ENCODE data around the gene PRR3. TPM values are rescaled to one million over a fixed set of nuclear protein-coding genes. Genes with fewer than 3 reads are reported as not detected.

The PRR3 gene
- total RNA-seq, 1 experiment from 2014 or later = 26.2 TPM

DNA sequence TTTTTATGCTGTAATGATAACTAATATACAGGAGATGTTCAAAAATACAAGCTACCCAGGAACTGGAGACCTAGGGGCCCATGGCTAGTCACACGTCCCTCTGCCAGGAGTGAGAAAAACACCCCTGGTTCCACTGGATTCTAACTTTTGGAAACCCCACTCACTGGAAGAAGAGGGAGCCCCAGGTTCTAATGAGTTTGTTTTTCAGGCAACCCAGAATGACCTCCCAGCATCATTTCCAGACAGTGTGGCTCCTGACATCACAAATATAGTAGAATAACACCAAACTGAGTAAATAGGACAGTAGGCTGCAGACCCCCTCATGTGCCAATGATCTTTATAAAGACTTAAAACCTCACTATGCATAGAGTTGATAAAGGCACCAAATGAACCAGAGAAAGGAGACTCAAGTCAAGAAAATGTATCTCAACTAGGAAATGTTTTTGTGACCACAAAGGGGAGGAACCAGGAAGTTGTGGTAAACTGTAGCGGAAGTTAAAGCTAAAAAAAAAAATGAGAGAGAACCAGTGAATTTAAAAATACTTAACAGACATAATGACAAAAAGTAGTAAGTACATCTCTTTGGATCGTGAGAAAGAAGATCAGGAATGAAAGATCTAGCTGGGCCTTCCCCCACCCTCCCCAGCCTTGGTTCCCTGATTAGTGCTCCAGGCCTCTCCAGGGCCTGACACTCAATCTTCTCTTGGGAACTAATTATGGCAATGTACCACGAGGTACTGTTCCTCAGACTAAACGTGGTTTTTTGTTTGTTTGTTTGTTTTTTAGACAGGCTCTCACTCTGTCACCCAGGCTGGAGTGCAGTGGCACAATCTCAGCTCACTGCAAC, 48.0 kb upstream of the PRR3 start:
- TF ChIP-seq, protein P1, sequence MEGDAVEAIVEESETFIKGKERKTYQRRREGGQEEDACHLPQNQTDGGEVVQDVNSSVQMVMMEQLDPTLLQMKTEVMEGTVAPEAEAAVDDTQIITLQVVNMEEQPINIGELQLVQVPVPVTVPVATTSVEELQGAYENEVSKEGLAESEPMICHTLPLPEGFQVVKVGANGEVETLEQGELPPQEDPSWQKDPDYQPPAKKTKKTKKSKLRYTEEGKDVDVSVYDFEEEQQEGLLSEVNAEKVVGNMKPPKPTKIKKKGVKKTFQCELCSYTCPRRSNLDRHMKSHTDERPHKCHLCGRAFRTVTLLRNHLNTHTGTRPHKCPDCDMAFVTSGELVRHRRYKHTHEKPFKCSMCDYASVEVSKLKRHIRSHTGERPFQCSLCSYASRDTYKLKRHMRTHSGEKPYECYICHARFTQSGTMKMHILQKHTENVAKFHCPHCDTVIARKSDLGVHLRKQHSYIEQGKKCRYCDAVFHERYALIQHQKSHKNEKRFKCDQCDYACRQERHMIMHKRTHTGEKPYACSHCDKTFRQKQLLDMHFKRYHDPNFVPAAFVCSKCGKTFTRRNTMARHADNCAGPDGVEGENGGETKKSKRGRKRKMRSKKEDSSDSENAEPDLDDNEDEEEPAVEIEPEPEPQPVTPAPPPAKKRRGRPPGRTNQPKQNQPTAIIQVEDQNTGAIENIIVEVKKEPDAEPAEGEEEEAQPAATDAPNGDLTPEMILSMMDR (IDR thresholded peaks at IDR 0.05; ENCODE audit: unreplicated experiment) = no peak
- intact Hi-C loops (cut with micrococcal nuclease) = no loop called here
- BruUV-seq (replicated peaks) = no TSS peak
- Mint-ChIP-seq H3K9me3 (ENCODE audit: unreplicated experiment) (no peaks in the 10 kb centered on the region), H3K27ac (ENCODE audit: low read depth, unreplicated experiment) (no peak overlapping the region), H3K4me3 (ENCODE audit: unreplicated experiment) (no peak overlapping the region), H3K36me3 (ENCODE audit: insufficient read depth, unreplicated experiment) (no peaks in the 10 kb centered on the region), H3K27me3 (ENCODE audit: insufficient read depth, unreplicated experiment) (no peaks in the 10 kb centered on the region), H3K4me1 (ENCODE audit: insufficient read depth, unreplicated experiment) (no peaks in the 10 kb centered on the region)
- ChIA-PET POLR2A (interaction anchor here (0.6 to 1.3 kb wide), 3 partner anchors 15 to 23 kb away, joined by 3 to 5 read pairs (median 4); no protein-coding TSS in a partner anchor), CTCF (interaction anchor here (0.6 to 1.3 kb wide), 3 partner anchors 27 to 92 kb away, joined by 3 to 4 read pairs (median 3); no protein-coding TSS in a partner anchor)
- no peak for DNase-seq (ENCODE audit: unreplicated experiment)

DNA sequence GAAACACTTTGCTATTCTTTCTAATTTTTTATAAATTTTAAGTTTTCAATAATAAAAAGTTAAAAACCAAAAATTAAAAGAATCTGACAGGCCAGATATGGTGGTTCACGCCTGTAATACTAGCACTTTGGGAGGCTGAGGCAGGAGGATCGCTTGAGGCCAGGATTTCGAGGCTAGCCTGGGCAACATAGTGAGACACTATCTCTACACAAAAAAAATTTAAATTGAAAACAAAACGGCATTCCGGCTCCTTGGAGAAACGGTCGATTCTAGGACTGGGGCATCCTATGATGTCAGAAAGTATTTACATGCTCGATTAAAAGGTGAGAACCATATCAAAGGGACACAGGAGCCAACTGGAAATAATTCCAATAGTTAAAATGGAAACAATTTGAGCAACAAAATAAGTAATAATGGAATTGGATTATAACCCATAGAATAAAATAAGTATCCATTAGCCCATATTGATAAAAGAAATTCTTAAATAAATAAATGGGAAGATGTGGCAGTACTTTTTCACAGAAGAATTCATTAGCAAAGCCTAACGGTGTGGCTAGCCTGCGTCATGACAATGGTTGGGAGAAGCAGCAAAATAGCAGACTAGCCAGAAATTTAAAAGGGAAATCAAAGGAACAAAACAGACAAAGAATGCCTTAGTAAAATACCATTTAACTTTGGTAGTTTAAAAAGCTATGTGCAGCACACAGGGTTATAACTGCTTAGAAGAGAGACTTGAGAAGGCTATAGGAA, 46.5 kb upstream of the PRR3 start:
- no peak for DNase-seq (ENCODE audit: unreplicated experiment)
- Mint-ChIP-seq H3K27me3 (ENCODE audit: insufficient read depth, unreplicated experiment) (no peaks in the 10 kb centered on the region), H3K36me3 (ENCODE audit: insufficient read depth, unreplicated experiment) (no peaks in the 10 kb centered on the region), H3K27ac (ENCODE audit: low read depth, unreplicated experiment) (no peak overlapping the region), H3K9me3 (ENCODE audit: unreplicated experiment) (no peaks in the 10 kb centered on the region), H3K4me3 (ENCODE audit: unreplicated experiment) (no peak overlapping the region), H3K4me1 (ENCODE audit: insufficient read depth, unreplicated experiment) (no peaks in the 10 kb centered on the region)
- no TSS peak for BruUV-seq (replicated peaks)
- CTCF ChIA-PET = interaction anchor here (0.6 to 1.4 kb wide), 3 partner anchors 31 to 55 kb away, joined by 3 to 5 read pairs (median 4); no protein-coding TSS in a partner anchor
- intact Hi-C loops (cut with micrococcal nuclease) = no loop called here
- POLR2A ChIA-PET = interaction anchor here (0.6 to 1.2 kb wide), 5 partner anchors 10 to 108 kb away, joined by 3 to 6 read pairs (median 3); no protein-coding TSS in a partner anchor
- TF ChIP-seq, protein P1 (IDR thresholded peaks at IDR 0.05; ENCODE audit: unreplicated experiment) = no peak

DNA sequence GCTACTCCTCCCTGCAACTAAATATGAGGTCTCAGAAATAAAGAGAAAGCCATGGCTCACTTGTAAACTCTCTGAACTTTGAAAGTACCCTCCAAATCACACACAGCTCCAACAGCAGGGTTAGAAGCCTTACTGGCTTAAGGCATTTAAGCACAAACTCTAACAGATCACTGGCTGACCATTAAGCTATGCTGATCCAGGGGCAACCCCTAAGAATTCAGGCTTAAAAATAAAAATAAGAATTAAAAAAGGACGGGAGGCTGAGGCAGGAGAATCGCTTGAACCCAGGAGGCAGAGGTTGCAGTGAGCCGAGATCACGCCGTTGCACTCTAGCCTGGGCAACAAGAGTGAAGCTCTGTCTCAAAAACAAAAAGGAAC, 45.9 kb upstream of the PRR3 start:
- intact Hi-C loops (cut with micrococcal nuclease) = no loop called here
- no peak for DNase-seq (ENCODE audit: unreplicated experiment)
- Mint-ChIP-seq H3K27ac (ENCODE audit: low read depth, unreplicated experiment) (no peak overlapping the region), H3K27me3 (ENCODE audit: insufficient read depth, unreplicated experiment) (no peaks in the 10 kb centered on the region), H3K36me3 (ENCODE audit: insufficient read depth, unreplicated experiment) (no peaks in the 10 kb centered on the region), H3K9me3 (ENCODE audit: unreplicated experiment) (no peaks in the 10 kb centered on the region), H3K4me1 (ENCODE audit: insufficient read depth, unreplicated experiment) (no peaks in the 10 kb centered on the region), H3K4me3 (ENCODE audit: unreplicated experiment) (no peak overlapping the region)
- TF ChIP-seq, protein P1 (IDR thresholded peaks at IDR 0.05; ENCODE audit: unreplicated experiment) = no peak
- no TSS peak for BruUV-seq (replicated peaks)
- ChIA-PET POLR2A (interaction anchor here (0.6 to 1.2 kb wide), 5 partner anchors 10 to 107 kb away, joined by 3 to 6 read pairs (median 3); no protein-coding TSS in a partner anchor), CTCF (interaction anchor here (0.6 to 1.4 kb wide), 4 partner anchors 27 to 56 kb away, joined by 3 to 5 read pairs (median 4); no protein-coding TSS in a partner anchor)

DNA sequence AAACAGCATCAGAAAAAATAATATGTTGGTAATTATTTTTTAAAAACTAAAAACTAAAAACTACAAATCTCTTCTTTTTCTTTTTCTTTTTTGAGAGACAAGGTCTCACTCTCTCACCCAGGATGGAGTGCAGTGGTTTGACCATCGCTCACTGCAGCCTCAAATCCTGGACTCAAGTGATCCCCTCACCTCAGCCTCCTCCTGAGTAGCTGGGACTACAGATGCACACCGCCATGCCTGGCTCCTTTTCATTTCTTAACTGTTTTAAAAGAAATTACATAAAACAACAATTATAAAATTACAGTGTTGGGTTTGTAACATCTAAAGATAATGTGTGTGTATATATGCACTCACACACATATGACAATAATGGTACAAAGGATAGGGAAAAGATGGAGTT, 43.6 kb upstream of the PRR3 start:
- H3K4me3 Mint-ChIP-seq (ENCODE audit: unreplicated experiment) = no peak overlapping the region
- H3K36me3 Mint-ChIP-seq (ENCODE audit: insufficient read depth, unreplicated experiment) = no peaks in the 10 kb centered on the region
- H3K9me3 Mint-ChIP-seq (ENCODE audit: unreplicated experiment) = no peaks in the 10 kb centered on the region
- no peaks in the 10 kb centered on the region for H3K27me3 Mint-ChIP-seq (ENCODE audit: insufficient read depth, unreplicated experiment)
- CTCF ChIA-PET = interaction anchor here (1.0 to 2.3 kb wide), 3 partner anchors 19 to 28 kb away, joined by 6 to 9 read pairs (median 6); no protein-coding TSS in a partner anchor
- no TSS peak for BruUV-seq (replicated peaks)
- H3K4me1 Mint-ChIP-seq (ENCODE audit: insufficient read depth, unreplicated experiment) = no peaks in the 10 kb centered on the region
- TF ChIP-seq, protein P1 (IDR thresholded peaks at IDR 0.05; ENCODE audit: unreplicated experiment) = no peak
- no peak overlapping the region for H3K27ac Mint-ChIP-seq (ENCODE audit: low read depth, unreplicated experiment)
- intact Hi-C loops (cut with micrococcal nuclease) = no loop called here
- POLR2A ChIA-PET = interaction anchor here (0.8 to 0.9 kb wide), 2 partner anchors 11 to 16 kb away, joined by 3 read pairs; no protein-coding TSS in a partner anchor
- DNase-seq (ENCODE audit: unreplicated experiment) = no peak
